OCI-LY3 (cell line): ENCODE results near the gene GPR150.

Experiments
- H2AFZ ChIP-seq: fragments of 200-600, 300-600 bp; shearing (Covaris generic); 2 replicates; pipeline ENCODE4 v1.6.0; 2014; ENCODE audit warnings: antibody characterized with exemption, low read depth, low read length
- H3K27ac ChIP-seq: fragments of 200-600, 300-600 bp; sonication (generic); 2 replicates; pipeline ENCODE4 v1.5.1; 2014; ENCODE audit warnings: mild to moderate bottlenecking, low read length, moderate library complexity, mixed read lengths
- H3K27me3 ChIP-seq: fragments of 200-600, 300-600 bp; sonication (generic); 2 replicates; pipeline ENCODE4 v1.6.1; 2014; ENCODE audit warnings: low read depth, low read length, mixed read lengths
- H3K36me3 ChIP-seq: fragments of 200-600, 300-600 bp; sonication (generic); replicated peaks from 2 replicates; pipeline ENCODE3; 2014; ENCODE audit warnings: low read depth, low read length, mixed read lengths
- H3K4me1 ChIP-seq: fragments of 300-600, 200-600 bp; sonication (generic); 2 replicates; pipeline ENCODE4 v1.6.1; 2014; ENCODE audit warnings: low read length, mixed read lengths
- H3K4me2 ChIP-seq: fragments of 200-600, 300-600 bp; sonication (generic); 2 replicates; pipeline ENCODE4 v1.6.1; 2014; ENCODE audit warnings: low read length, mixed read lengths
- H3K4me3 ChIP-seq: fragments of 300-600, 200-600 bp; sonication (generic); 2 replicates; pipeline ENCODE4 v1.5.1; 2014; ENCODE audit warnings: antibody characterized with exemption, mild to moderate bottlenecking, low read length, moderate library complexity
- H3K79me2 ChIP-seq: fragments of 300-600, 200-600 bp; shearing (Covaris generic); 2 replicates; pipeline ENCODE4 v1.6.1; 2014; ENCODE audit warnings: mild to moderate bottlenecking, low read length, mixed read lengths
- H3K9ac ChIP-seq: fragments of 300-600, 200-600 bp; shearing (Covaris generic); 2 replicates; pipeline ENCODE4 v1.6.0; 2014; ENCODE audit warnings: mild to moderate bottlenecking, low read length, moderate library complexity
- H3K9me3 ChIP-seq: fragments of 200-600, 300-600 bp; shearing (Covaris generic); 2 replicates; pipeline ENCODE4 v1.6.1; 2014; ENCODE audit warnings: low read length, mixed read lengths; ENCODE audit not compliant: insufficient read depth
- H4K20me1 ChIP-seq: fragments of 200-600, 300-600 bp; sonication (generic); 2 replicates; pipeline ENCODE4 v1.6.1; 2016; ENCODE audit warnings: low read length, mixed read lengths; ENCODE audit not compliant: insufficient read depth
- CTCF ChIP-seq: fragments of 200-600, 300-600 bp; sonication (generic); IDR thresholded peaks from 2 replicates; pipeline ENCODE4 v1.5.1; 2014; ENCODE audit warnings: antibody characterized with exemption, low read length, low read depth
- EZH2phosphoT487 ChIP-seq: fragments of 200-600 bp; shearing (Covaris generic); IDR thresholded peaks from 2 replicates; pipeline ENCODE4 v1.6.1; 2018; ENCODE audit warnings: antibody characterized with exemption, mixed run types, low read depth

Gene GPR150

GRCh38 chr5:95600557-95600956, 19.3 kb upstream of the GPR150 start:
- H3K9ac ChIP-seq, result no peak overlapping the region
- H2AFZ ChIP-seq, result no peak overlapping the region
- H3K4me1 ChIP-seq, result peaks cover 8% of the 10 kb centered on the region
- H3K4me2 ChIP-seq, result no peak overlapping the region
- no peaks in the 10 kb centered on the region for H3K9me3 ChIP-seq
- no peaks in the 10 kb centered on the region for H3K79me2 ChIP-seq
- no peak overlapping the region for H3K27ac ChIP-seq
- no peaks in the 10 kb centered on the region for H3K27me3 ChIP-seq
- TF ChIP-seq EZH2phosphoT487 (no peak), CTCF (no peak)
- no peaks in the 10 kb centered on the region for H4K20me1 ChIP-seq
- H3K4me3 ChIP-seq, result no peak overlapping the region
- H3K36me3 ChIP-seq, result no peaks in the 10 kb centered on the region

- TF ChIP-seq CTCF (no peak), EZH2phosphoT487 (no peak)
- H3K36me3 ChIP-seq, result no peaks in the 10 kb centered on the region
- no peak overlapping the region for H3K27ac ChIP-seq
- no peaks in the 10 kb centered on the region for H3K27me3 ChIP-seq
- peaks cover 8% of the 10 kb centered on the region for H3K4me1 ChIP-seq
- no peaks in the 10 kb centered on the region for H4K20me1 ChIP-seq
- no peaks in the 10 kb centered on the region for H3K9me3 ChIP-seq
- no peak overlapping the region for H3K4me2 ChIP-seq
- no peak overlapping the region for H3K4me3 ChIP-seq
- H3K79me2 ChIP-seq, result no peaks in the 10 kb centered on the region
- no peak overlapping the region for H2AFZ ChIP-seq
- H3K9ac ChIP-seq, result no peak overlapping the region
Observed at GRCh38 chr5:95605786-95606185, 14.1 kb upstream of the GPR150 start.

GRCh38 chr5:95606419-95606818, 13.5 kb upstream of the GPR150 start:
- H3K9ac ChIP-seq, result no peak overlapping the region
- H3K4me3 ChIP-seq, result no peak overlapping the region
- TF ChIP-seq CTCF, result no peak
- no peak for TF ChIP-seq EZH2phosphoT487

GRCh38 chr5:95609711-95610110, 10.2 kb upstream of the GPR150 start:
- Histone ChIP-seq H3K9ac (no peak overlapping the region), H3K27me3 (no peaks in the 10 kb centered on the region), H3K27ac (no peak overlapping the region), H3K4me3 (no peak overlapping the region), H3K36me3 (no peaks in the 10 kb centered on the region), H3K9me3 (no peaks in the 10 kb centered on the region), H3K79me2 (no peaks in the 10 kb centered on the region), H3K4me1 (peaks cover 2% of the 10 kb centered on the region), H2AFZ (no peak overlapping the region), H4K20me1 (no peaks in the 10 kb centered on the region), H3K4me2 (no peak overlapping the region)
- no peak for TF ChIP-seq EZH2phosphoT487
- TF ChIP-seq CTCF, result no peak

More at GRCh38 chr5:95606419-95606818, 13.5 kb upstream of the GPR150 start:
- no peaks in the 10 kb centered on the region for H4K20me1 ChIP-seq
- no peaks in the 10 kb centered on the region for H3K79me2 ChIP-seq
- H2AFZ ChIP-seq, result no peak overlapping the region
- no peaks in the 10 kb centered on the region for H3K27me3 ChIP-seq
- no peak overlapping the region for H3K4me2 ChIP-seq
- no peak overlapping the region for H3K27ac ChIP-seq
- H3K4me1 ChIP-seq, result peaks cover 8% of the 10 kb centered on the region
- no peaks in the 10 kb centered on the region for H3K9me3 ChIP-seq
- H3K36me3 ChIP-seq, result no peaks in the 10 kb centered on the region
